Pancreas (tissue), 10 donors: ENCODE data around the gene TMEM131L. TPM values are rescaled to one million over a fixed set of nuclear protein-coding genes. Genes with fewer than 3 reads are reported as not detected.

ENCODE experiments used
- ATAC-seq, 4 donors: fragments of 200-7000 bp; cut with Tn5 transposase; one replicate each; pipeline versions ENCODE4 v1.8.0 to v1.9.1; 2020; ENCODE audit warnings: mild to moderate bottlenecking in 4 of 4, moderate library complexity in 4 of 4
- DNase-seq, 6 donors: peaks; one replicate each; pipeline ENCODE4 v3.0.0-alpha.2; 2020
- FAIRE-seq: peaks from 2 replicates; lab custom pipeline; 2012; peaks lifted over from hg19 to GRCh38; lab: Jason Lieb, UNC
- H3K27ac ChIP-seq, 4 donors: fragments of 200-600 bp; sonication (generic); 1 replicate in 3 of 4; 2 replicates in 1 of 4; pipeline versions ENCODE4 v1.5.0 to v1.8.0; 2020
- H3K27me3 ChIP-seq, 4 donors: fragments of 200-600 bp; one replicate each; pipeline ENCODE4 v1.8.0; 2021
- H3K36me3 ChIP-seq, 3 donors: fragments of 200-600 bp; sonication (generic) in 1 of 3; one replicate each; pipeline versions ENCODE4 v1.5.0 to v1.8.0; 2020 to 2021
- H3K4me1 ChIP-seq, 3 donors: fragments of 200-600 bp; one replicate each; pipeline ENCODE4 v1.8.0; 2021
- H3K4me3 ChIP-seq, 4 donors: fragments of 200-600 bp; sonication (generic) in 2 of 4; one replicate each; pipeline versions ENCODE4 v1.5.0 to v1.8.0; 2020 to 2021
- H3K9me3 ChIP-seq, 4 donors: fragments of 200-600 bp; one replicate each; pipeline ENCODE4 v1.8.0; 2021
- WGBS, 2 donors: extraction: QIAGEN DNeasy Blood & Tissue Kit; methylation state at CpG; one replicate each; pipeline ENCODE4 v1.1.7; 2013; 5-methylcytosine and 5-hydroxymethylcytosine counted together
- intact Hi-C, 3 donors: fragments of 100-400 bp; cut with DNase I; formaldehyde crosslinking; loops; one replicate each; pipeline versions ENCODE4 v1.11.1 to v1.14.2; 2022
- polyA plus RNA-seq, 2 donors: library from polyadenylated mRNA; stranded (reverse); fragments of 200-250 nt; gene quantifications; one replicate each; pipeline ENCODE4 v1.2.3, GENCODE V29; 2013
- total RNA-seq, 6 donors: library from RNA; stranded (reverse); fragmentation: NEBNext Ultra II Directional in 4 of 6; extraction: Animal tissue kit (Norgen Biotek cat#: 25700) in 4 of 6; gene quantifications; one replicate each; pipeline versions ENCODE4 v1.2.1 to v1.2.4, GENCODE V29; 2021 to 2023
- TF ChIP-seq, protein P1 (sequence below), 4 donors: fragments of 200-600 bp; sonication (generic) in 3 of 4; IDR thresholded peaks; one replicate each; pipeline versions ENCODE4 v1.5.0 to v1.8.0; 2021; ENCODE audit warnings: antibody characterized with exemption in 4 of 4
- donor health status: healthy with polysubstance abuse.
- donor health status: DM: no; HTN: no; CAD: no; lungs with moderate emphysema.
- donor health status: DM: no; HTN: no; CAD: no.
- donor health status: control.
- donor health status: control.
- donor health status: Bipolar disorder and iron deficiency.
- donor health status: DM: yes; HTN: yes; CAD: no.
- donor health status: DM: no; HTN: no; CAD: no.
- donor health status: DM: no; HTN: no; CAD: no.
- donor health status: DM: yes; HTN: yes; CAD: no.

TMEM131L gene
- total and polyA plus RNA-seq, 8 donors, result 9.4 to 29.5 (median 20.1) TPM

DNA sequence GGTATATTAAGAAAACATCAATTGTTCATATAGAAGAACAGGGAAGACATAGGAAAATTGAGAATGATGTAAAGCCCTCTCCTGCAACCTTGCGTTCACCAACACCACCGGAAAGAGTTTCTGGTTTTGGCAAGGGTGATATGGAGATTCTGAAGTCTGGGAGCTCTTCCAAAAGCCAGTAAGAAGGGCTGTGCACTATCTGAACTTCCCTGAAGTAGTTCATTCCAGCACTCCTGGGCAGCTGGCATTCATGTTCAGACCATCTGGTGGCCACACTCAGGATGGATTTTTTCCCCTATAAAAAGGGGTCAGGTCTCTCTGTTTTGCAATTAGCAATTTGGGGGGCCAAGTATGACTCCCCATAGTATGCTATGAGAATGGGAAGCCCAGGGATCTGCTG, 202.5 kb downstream of the TMEM131L start:
- ATAC-seq (no peak), FAIRE-seq (no peak), DNase-seq (no peak)
- intact Hi-C loops, result no loop called here
- Histone ChIP-seq H3K4me1 (no peaks in the 10 kb centered on the region), H3K27ac (no peak overlapping the region), H3K27me3 (no peaks in the 10 kb centered on the region), H3K36me3 (no peaks in the 10 kb centered on the region), H3K4me3 (no peak overlapping the region), H3K9me3 (no peaks in the 10 kb centered on the region)
- WGBS, 2 donors, result 62 to 68% methylated on average over 2 of the region's 2 CpGs
- TF ChIP-seq, protein P1, sequence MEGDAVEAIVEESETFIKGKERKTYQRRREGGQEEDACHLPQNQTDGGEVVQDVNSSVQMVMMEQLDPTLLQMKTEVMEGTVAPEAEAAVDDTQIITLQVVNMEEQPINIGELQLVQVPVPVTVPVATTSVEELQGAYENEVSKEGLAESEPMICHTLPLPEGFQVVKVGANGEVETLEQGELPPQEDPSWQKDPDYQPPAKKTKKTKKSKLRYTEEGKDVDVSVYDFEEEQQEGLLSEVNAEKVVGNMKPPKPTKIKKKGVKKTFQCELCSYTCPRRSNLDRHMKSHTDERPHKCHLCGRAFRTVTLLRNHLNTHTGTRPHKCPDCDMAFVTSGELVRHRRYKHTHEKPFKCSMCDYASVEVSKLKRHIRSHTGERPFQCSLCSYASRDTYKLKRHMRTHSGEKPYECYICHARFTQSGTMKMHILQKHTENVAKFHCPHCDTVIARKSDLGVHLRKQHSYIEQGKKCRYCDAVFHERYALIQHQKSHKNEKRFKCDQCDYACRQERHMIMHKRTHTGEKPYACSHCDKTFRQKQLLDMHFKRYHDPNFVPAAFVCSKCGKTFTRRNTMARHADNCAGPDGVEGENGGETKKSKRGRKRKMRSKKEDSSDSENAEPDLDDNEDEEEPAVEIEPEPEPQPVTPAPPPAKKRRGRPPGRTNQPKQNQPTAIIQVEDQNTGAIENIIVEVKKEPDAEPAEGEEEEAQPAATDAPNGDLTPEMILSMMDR (IDR thresholded peaks at IDR 0.05), result no peak

DNA sequence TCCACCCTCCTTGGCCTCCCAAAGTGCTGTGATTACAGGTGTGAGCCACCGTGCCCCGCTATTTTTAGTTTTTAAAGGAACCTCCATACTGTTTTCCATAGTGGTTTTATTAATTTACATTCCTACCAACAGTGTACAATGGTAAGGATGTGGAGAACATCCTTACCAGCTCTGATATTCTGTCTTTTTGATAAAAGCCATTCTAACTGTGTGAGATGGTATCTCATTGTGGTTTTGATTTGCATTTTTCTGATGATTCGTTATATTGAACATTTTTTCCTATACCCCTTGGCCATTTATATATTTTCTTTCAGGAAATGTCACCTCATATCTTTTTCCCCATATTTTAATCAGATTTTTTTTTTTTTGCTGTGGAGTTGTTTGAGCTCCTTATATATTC, 203.7 kb downstream of the TMEM131L start:
- Histone ChIP-seq H3K27ac (no peak overlapping the region), H3K9me3 (no peaks in the 10 kb centered on the region), H3K4me1 (no peaks in the 10 kb centered on the region), H3K27me3 (no peaks in the 10 kb centered on the region), H3K36me3 (no peaks in the 10 kb centered on the region), H3K4me3 (no peak overlapping the region)
- FAIRE-seq (no peak), DNase-seq (no peak), ATAC-seq (no peak)
- WGBS, 2 donors, result 42 to 66% methylated on average over 3 of the region's 3 CpGs
- intact Hi-C loops, result no loop called here
- TF ChIP-seq, protein P1 (IDR thresholded peaks at IDR 0.05), result no peak

GRCh38 chr4:153676486-153676885, 210.3 kb downstream of the TMEM131L start:
- TF ChIP-seq, protein P1 (IDR thresholded peaks at IDR 0.05), result no peak
- no peaks in the 10 kb centered on the region for H3K36me3 ChIP-seq
- no peaks in the 10 kb centered on the region for H3K27me3 ChIP-seq
- no peak overlapping the region for H3K27ac ChIP-seq
- intact Hi-C loops, result no loop called here
- DNase-seq (no peak), FAIRE-seq (no peak), ATAC-seq (no peak)
- no peaks in the 10 kb centered on the region for H3K4me1 ChIP-seq
- H3K9me3 ChIP-seq, result no peaks in the 10 kb centered on the region
- 69 to 75% methylated on average over 5 of the region's 5 CpGs for WGBS, 2 donors
- no peak overlapping the region for H3K4me3 ChIP-seq

GRCh38 chr4:153676984-153677383, 210.8 kb downstream of the TMEM131L start:
- Histone ChIP-seq H3K27me3 (no peaks in the 10 kb centered on the region), H3K9me3 (no peaks in the 10 kb centered on the region), H3K4me3 (no peak overlapping the region), H3K4me1 (no peaks in the 10 kb centered on the region), H3K27ac (no peak overlapping the region), H3K36me3 (no peaks in the 10 kb centered on the region)
- WGBS, 2 donors, result 29 to 60% methylated on average over 1 of the region's 1 CpG
- DNase-seq (no peak), FAIRE-seq (no peak), ATAC-seq (peak in 3 of 4 donors; percentile 8 to 85 (median 74))
- TF ChIP-seq, protein P1 (IDR thresholded peaks at IDR 0.05), result no peak
- intact Hi-C loops, result no loop called here

- TF ChIP-seq, protein P1 (IDR thresholded peaks at IDR 0.05), result no peak
- FAIRE-seq (no peak), ATAC-seq (no peak), DNase-seq (no peak)
- no peak overlapping the region for H3K4me3 ChIP-seq
- intact Hi-C loops, result no loop called here
- WGBS, 2 donors, result 65 to 70% methylated on average over 6 of the region's 6 CpGs
- H3K27ac ChIP-seq, result no peak overlapping the region
- H3K27me3 ChIP-seq, result no peaks in the 10 kb centered on the region
- no peaks in the 10 kb centered on the region for H3K4me1 ChIP-seq
- H3K36me3 ChIP-seq, result no peaks in the 10 kb centered on the region
- H3K9me3 ChIP-seq, result no peaks in the 10 kb centered on the region
These were observed 213.3 kb downstream of the TMEM131L start for GRCh38 chr4:153679486-153679885.
